HG02885 (cell line): Measurements from ENCODE around the gene DNAH14.

Source experiments
- ATAC-seq: cut with Tn5 transposase; IDR thresholded peaks from one replicate; pipeline ENCODE4 v1.9.1; 2021; ENCODE audit warnings: mild to moderate bottlenecking; ENCODE audit not compliant: unreplicated experiment, poor library complexity

DNAH14 gene

DNA sequence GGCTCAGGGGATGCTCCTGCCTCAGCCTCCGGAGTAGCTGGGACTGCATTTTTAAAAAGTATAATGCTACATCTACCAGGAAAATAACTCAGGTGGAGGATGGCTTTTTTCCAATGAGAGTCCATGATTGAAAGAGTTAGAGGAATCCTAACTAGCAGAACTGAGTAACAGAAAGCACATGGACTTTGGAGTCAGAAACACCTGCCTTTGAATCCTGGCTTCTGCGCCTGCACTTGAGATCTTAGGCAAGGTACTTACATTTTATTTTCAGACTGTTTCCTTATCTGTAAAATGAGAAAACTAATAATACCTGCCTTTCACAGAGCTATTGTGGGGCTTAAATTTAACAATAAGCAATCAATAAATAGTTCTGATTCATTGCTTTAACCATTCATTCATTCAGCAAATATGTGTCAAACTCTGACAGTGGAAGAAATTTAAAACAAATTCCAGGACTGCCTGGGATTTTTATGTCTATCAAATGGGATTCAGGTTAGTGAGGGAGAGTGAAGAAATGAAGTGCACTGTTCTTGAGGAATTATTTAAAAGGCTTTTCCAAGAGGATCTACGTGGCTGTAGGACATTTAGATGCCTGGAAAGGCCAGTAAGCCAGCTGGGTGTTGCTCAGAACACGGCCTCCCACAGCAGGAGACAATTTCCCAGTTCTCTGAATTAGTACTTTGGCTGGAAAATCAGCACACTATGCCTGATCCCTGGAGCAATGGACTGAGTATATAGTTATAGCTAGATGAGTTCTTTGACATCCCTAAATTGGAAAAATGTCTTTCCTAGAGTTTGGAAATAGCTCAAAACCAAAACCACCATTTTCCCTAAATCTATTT lies 511.1 kb downstream of the DNAH14 start:
- no peak for ATAC-seq

DNA sequence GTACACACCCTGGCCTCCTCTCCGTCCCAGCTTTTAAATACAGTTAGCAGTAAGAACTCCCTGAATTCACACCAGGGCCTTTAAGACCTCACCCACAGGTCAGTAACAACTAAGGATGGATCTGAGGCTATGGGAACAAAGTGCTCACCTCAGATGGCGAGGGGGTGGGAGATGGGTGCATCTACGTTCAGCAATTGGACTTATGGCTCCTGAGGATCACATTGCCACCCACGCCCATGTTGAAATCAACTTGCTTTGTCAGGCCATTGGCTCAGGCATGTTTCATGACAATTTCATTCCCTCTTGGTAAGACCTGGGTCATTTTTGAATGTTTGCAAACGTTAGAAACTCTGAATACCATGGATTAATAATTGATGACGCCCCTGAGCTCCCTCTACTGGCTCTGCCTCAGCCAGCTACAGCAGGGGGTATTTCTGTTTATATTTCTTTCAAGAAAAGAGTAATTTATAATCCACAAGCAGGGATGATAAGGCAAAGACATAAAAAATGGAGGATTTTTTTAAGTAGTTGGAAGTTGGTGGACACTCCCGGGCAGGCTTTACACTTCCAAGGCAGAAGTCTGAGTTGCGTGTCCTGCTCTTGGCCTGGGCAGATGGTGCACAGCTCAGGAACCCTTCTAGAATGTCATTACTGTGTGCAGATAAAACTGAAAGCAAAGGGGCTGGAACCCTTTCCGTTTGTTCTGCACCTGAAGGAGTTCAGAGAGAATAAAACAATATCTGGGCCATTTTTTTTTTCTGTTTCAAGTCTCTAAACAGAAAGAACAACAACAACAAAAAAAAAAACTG lies 512.0 kb downstream of the DNAH14 start:
- ATAC-seq, result no peak

DNA sequence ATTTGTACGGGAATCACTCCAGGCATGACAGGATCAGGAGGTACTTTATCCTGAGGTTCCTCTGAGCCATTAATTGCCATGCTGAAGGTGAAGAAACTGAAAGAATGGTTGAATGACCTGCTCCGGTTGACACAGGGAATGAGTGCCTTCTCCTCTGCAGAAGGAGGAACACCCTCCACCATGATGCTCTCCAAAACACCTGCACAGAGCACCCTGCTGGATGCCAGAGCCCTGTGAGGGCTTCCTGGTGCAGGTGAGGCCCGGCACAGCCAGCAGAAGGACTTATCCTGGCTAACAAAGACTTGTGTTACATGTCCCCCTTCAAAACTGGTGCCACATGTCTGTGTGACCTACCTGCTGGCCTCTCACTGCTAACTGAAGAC lies 512.6 kb downstream of the DNAH14 start:
- ATAC-seq, result no peak

DNA sequence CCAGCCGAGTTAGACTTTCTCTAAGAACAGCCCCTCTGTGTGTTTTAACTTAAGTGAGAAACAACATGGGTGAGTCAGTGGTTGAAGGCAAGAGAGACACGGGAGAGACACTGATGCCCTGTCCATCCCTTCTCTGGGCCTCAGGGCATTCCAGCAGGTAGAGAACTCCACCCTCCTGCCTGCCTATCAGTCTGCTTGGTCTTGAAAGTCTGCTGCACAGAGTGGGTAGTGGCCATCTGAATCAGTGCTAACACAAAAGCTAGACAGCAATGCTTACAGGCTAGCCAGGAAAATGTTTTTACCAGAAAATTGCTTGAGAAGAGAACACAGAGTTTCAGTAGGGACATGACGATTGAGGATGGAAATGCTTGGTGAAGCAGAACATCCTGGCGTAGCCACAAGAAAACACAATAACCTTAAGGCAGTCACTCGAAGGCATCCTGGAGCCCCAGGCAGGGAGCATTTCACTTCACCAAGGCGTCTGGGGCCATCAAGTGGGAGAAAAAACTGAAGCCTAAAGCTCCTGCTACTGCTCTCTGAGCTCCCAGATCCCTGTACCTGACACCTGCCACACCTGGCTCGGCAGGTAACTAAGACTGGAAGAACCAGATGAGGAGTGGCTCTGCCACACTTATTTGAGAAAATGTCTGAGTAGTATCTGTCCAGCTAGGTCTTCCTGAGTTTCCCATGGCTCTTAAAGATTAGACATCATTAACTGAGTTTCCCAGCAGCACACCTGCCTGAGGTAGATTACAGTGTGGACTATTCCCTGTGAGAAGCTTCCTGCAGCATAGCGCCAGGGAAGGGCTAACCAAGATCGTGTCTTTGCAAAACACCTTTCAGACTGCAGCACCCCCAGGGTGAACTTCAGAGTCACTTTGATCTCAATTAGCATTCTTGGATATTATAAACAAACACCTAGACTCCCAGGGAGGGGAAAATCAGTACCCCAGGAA lies 516.4 kb downstream of the DNAH14 start:
- no peak for ATAC-seq

DNA sequence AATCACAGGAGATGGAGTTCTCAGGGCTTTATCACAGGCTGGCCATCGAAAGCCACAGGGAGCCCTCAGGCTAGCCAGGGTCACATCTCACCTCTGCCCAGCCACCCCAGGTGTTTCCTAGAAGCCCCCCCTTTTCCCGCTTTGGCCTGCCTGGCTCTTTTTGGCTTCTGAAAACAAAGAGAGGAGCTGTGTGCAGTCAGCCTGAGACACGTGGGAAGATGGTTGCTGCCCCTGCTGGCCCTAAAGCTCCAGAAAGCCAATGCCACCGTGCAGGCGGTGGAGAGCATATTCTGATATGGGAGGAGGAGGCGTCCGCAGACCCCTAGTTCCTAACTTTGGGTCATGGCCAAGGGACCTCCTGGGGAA lies 517.1 kb downstream of the DNAH14 start:
- no peak for ATAC-seq

DNA sequence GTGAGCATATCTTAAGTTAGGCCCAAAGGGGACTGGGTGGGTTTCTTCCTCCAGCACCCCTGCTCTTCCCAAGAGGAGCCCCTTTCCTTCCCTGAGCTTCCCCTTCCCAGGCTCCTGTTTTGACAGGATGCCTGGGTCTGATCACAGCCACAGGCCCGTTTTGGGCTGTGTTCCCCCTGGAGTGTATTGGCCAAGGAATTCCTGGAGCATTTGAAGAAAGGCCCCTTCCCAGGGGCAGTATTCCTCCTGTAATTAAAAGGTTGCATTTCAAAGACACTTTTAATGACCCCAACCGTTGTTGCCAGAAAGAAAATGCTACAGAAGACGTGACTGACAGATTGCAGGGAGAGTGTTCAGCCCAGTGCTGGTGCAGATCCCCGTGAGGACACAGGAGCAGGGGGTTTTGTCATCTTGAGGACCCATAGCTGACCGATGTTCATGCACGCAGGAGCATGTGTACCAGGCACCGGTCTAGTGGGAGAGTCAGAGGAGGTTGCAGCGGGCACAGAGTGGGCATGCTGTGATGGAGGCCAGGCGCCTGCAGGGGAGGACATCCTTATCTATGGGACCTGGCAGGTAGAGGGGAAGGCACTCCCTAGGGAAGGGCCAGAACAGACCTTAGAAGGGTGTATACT lies 517.6 kb downstream of the DNAH14 start:
- ATAC-seq, result no peak

DNA sequence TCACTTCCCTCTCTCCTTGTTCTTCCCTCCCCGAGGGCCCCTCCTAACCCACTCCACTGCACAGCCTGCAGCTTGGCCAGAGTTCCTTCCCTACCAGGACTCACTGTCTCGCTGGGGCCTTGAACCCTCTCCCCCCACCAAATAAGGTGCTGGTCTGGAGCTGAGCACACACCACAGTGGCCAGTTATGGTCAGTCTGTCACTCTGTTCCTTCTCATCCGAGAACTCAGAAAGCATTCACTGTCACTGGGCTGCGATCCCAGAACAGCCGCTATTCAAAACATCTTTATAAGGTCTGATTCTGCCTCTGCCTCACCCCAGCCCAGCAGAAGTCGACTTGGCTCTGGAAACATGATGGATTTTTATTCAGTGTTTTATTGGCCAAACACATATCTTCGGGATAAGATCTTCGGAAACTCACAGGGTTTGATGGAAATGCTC lies 518.2 kb downstream of the DNAH14 start:
- ATAC-seq, result no peak

DNA sequence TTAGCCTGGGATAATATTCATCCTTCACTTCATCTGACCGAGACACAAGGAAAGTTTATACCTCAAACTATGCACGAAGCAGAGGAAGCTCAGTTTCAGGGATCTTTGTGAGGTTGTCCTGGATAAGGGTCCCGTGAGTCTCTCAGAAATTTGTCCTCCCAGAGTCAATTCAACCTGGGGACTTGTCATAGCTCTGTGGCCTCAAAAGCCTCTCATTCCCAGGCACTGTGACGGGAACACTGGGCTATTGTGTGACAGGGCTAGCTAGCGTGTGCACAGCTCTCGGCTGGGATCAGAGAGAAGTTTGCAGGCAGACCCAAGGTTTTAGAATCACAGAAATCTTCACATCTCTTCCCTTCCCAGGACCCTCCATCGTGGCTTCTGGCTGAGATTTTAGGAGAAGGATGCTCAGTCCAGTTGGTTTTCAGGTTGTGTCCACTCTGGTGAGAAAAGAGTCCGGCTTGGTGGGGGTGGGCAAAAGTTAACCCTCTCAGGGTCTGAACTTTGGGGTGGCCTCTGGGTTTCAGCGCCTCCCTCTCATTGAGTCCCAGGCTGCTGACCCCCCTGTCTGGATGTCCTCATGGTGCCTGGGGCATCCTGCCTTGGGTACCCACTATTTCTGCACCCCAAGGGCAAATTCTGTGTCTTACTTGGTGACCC lies 518.8 kb downstream of the DNAH14 start:
- ATAC-seq, result no peak
